EH (cell line): ENCODE data around the gene ACTN3.
A peak's percentile ranks its signal among the peaks of the same experiment; 100 is the strongest.
"Not testable (repeated sequence)": the region's sequence is repeated elsewhere in the genome, so short reads cannot be mapped to it uniquely, and the experiment has no call there.

Experiments
- DNase-seq: peaks from one replicate; pipeline ENCODE4 v3.0.0-alpha.2; 2015; ENCODE audit warnings: low read depth

ACTN3 gene

GRCh38 chr11:66598993-66599392, 52.3 kb downstream of the ACTN3 start:
- DNase-seq = no peak

- DNase-seq = no peak
Observed at GRCh38 chr11:66600219-66600618, 53.5 kb downstream of the ACTN3 start.

- peak; percentile 15 for DNase-seq
Observed at GRCh38 chr11:66600631-66601233, 54.0 kb downstream of the ACTN3 start.

- DNase-seq = no peak
Observed at GRCh38 chr11:66603072-66603471, 56.4 kb downstream of the ACTN3 start.

- DNase-seq = no peak
Observed at GRCh38 chr11:66604155-66604554, 57.5 kb downstream of the ACTN3 start.

- DNase-seq = not testable (repeated sequence)
Observed at GRCh38 chr11:66606608-66607007, 59.9 kb downstream of the ACTN3 start.

GRCh38 chr11:66607126-66607834, 60.6 kb downstream of the ACTN3 start:
- DNase-seq = peak; percentile 45

- no peak for DNase-seq
Observed at GRCh38 chr11:66609721-66610617, 63.3 kb downstream of the ACTN3 start.

- no peak for DNase-seq
Observed at GRCh38 chr11:66612458-66612857, 65.8 kb downstream of the ACTN3 start.
